GM12878 (cell line): ENCODE data around the gene KANSL2. TPM values are rescaled to one million over a fixed set of nuclear protein-coding genes. Genes with fewer than 3 reads are reported as not detected.

Experiments
- BACH1 ChIP-seq: fragments of 450-650 bp; IDR thresholded peaks from 2 replicates; pipeline ENCODE4 v1.6.1; 2017; ENCODE audit warnings: mild to moderate bottlenecking, borderline replicate concordance
- CREB1 ChIP-seq: IDR thresholded peaks from 2 replicates; pipeline ENCODE4 v1.6.1; 2012; ENCODE audit warnings: low read depth, mild to moderate bottlenecking, inconsistent platforms
- CREM ChIP-seq: IDR thresholded peaks from 2 replicates; pipeline ENCODE4 v1.6.1; 2014; ENCODE audit warnings: antibody characterized with exemption, low read depth
- CTCF ChIP-seq, 3 experiments: IDR thresholded peaks in 2 of 3; conservative IDR thresholded peaks in 1 of 3; 2 replicates each; pipeline ENCODE4 v1.5.1; 2011; ENCODE audit warnings: low read depth in 3 of 3, low read length in 3 of 3, mild to moderate bottlenecking in 3 of 3, control low read depth in 2 of 3, moderate library complexity in 2 of 3, inconsistent platforms in 1 of 3, mixed read lengths in 1 of 3; ENCODE audit not compliant: control insufficient read depth in 2 of 3, insufficient read depth in 1 of 3; ENCODE audit errors: extremely low read depth in 1 of 3
- DPF2 ChIP-seq: fragments of 450-650 bp; IDR thresholded peaks from 2 replicates; pipeline ENCODE4 v1.6.1; 2017; ENCODE audit warnings: mild to moderate bottlenecking
- E2F8 ChIP-seq: fragments of 450-650 bp; IDR thresholded peaks from 2 replicates; pipeline ENCODE4 v1.6.1; 2018; ENCODE audit warnings: mild to moderate bottlenecking, low read depth, moderate library complexity; ENCODE audit not compliant: partially characterized antibody
- EED ChIP-seq: sonication (generic); IDR thresholded peaks from 2 replicates; pipeline ENCODE4 v1.6.1; 2016; ENCODE audit warnings: antibody characterized with exemption, low read depth
- FOS ChIP-seq: IDR thresholded peaks from 3 replicates; pipeline ENCODE4 v1.6.1; 2011; ENCODE audit warnings: borderline replicate concordance; ENCODE audit not compliant: insufficient read length; ENCODE audit errors: extremely low read depth
- HCFC1 ChIP-seq: fragments of 150-350 bp; IDR thresholded peaks from 2 replicates; pipeline ENCODE4 v1.6.1; 2014; ENCODE audit warnings: low read length
- IKZF2 ChIP-seq, 2 experiments: fragments of 450-650 bp; IDR thresholded peaks; 2 replicates each; pipeline ENCODE4 v1.6.1; 2017; ENCODE audit warnings: mild to moderate bottlenecking in 2 of 2, moderate library complexity in 2 of 2
- IRF4 ChIP-seq: IDR thresholded peaks from 2 replicates; pipeline ENCODE4 v1.6.1; 2011; ENCODE audit warnings: low read depth, low read length
- JUND ChIP-seq: IDR thresholded peaks from 2 replicates; pipeline ENCODE4 v1.6.1; 2012; ENCODE audit warnings: low read depth, mild to moderate bottlenecking, low read length, improper control_type of control experiment, moderate library complexity
- MXI1 ChIP-seq: fragments of 150-350 bp; IDR thresholded peaks from 2 replicates; pipeline ENCODE4 v1.6.1; 2011; ENCODE audit warnings: low read depth, mild to moderate bottlenecking, inconsistent platforms, low read length, improper control_type of control experiment
- MYC ChIP-seq: IDR thresholded peaks from 2 replicates; pipeline ENCODE4 v1.6.1; 2011; ENCODE audit warnings: mild to moderate bottlenecking, low read length, moderate library complexity, inconsistent platforms; ENCODE audit not compliant: insufficient read depth, insufficient replicate concordance, insufficient read length, severe bottlenecking
- NFIC ChIP-seq: IDR thresholded peaks from 2 replicates; pipeline ENCODE4 v1.6.1; 2012; ENCODE audit warnings: low read depth, mild to moderate bottlenecking, inconsistent platforms, low read length, moderate library complexity
- NR2C1 ChIP-seq: fragments of 450-650 bp; IDR thresholded peaks from 2 replicates; pipeline ENCODE4 v1.6.1; 2017; ENCODE audit warnings: antibody characterized with exemption, mild to moderate bottlenecking, moderate library complexity
- NRF1 ChIP-seq: conservative IDR thresholded peaks from 2 replicates; pipeline ENCODE4 v1.6.1; 2011; ENCODE audit warnings: mild to moderate bottlenecking, low read depth, low read length, improper control_type of control experiment
- PAX5 ChIP-seq: IDR thresholded peaks from 2 replicates; pipeline ENCODE4 v1.6.1; 2011; ENCODE audit warnings: low read depth, low read length, borderline replicate concordance
- POLR2A ChIP-seq: IDR thresholded peaks from 2 replicates; pipeline ENCODE4 v1.6.1; 2011; ENCODE audit warnings: low read depth, mild to moderate bottlenecking, low read length
- RAD21 ChIP-seq: IDR thresholded peaks from 2 replicates; pipeline ENCODE4 v1.6.1; 2011; ENCODE audit warnings: mild to moderate bottlenecking, low read depth, low read length, moderate library complexity; ENCODE audit not compliant: insufficient read depth
- RB1 ChIP-seq: fragments of 450-650 bp; formaldehyde crosslinking; IDR thresholded peaks from 2 replicates; pipeline ENCODE4 v1.6.1; 2017; ENCODE audit warnings: mild to moderate bottlenecking, borderline replicate concordance
- RFX5 ChIP-seq: IDR thresholded peaks from 2 replicates; pipeline ENCODE4 v1.6.1; 2011; ENCODE audit warnings: low read depth, low read length, improper control_type of control experiment
- RUNX3 ChIP-seq: IDR thresholded peaks from 2 replicates; pipeline ENCODE4 v1.6.1; 2012; ENCODE audit warnings: low read length, inconsistent platforms
- SIN3A ChIP-seq: IDR thresholded peaks from 2 replicates; pipeline ENCODE4 v1.6.1; 2012; ENCODE audit warnings: low read depth, low read length, improper control_type of control experiment
- SP1 ChIP-seq: IDR thresholded peaks from one replicate; pipeline ENCODE4 v1.6.1; 2011; ENCODE audit warnings: low read depth, low read length
- SRF ChIP-seq, 2 experiments: IDR thresholded peaks; 2 replicates each; pipeline ENCODE4 v1.6.1; 2011; ENCODE audit warnings: low read depth in 2 of 2, low read length in 2 of 2, mild to moderate bottlenecking in 1 of 2, moderate library complexity in 1 of 2
- STAT3 ChIP-seq: IDR thresholded peaks from 2 replicates; pipeline ENCODE4 v1.6.1; 2011; ENCODE audit warnings: low read depth, low read length, improper control_type of control experiment
- TCF3 ChIP-seq: IDR thresholded peaks from 2 replicates; pipeline ENCODE4 v1.6.1; 2012; ENCODE audit warnings: low read depth, mild to moderate bottlenecking, low read length, borderline replicate concordance; ENCODE audit not compliant: insufficient read depth
- YY1 ChIP-seq: IDR thresholded peaks from 2 replicates; pipeline ENCODE4 v1.6.1; 2011; ENCODE audit warnings: low read depth, mild to moderate bottlenecking, low read length
- polyA plus RNA-seq, 11 experiments: library from polyadenylated mRNA; depleted of rRNA in 4 of 11; unstranded in 6 of 11; stranded (reverse) in 5 of 11; fragments of >200 nt; fragmentation: Nextera tagmentation in 4 of 11; fragmentation: Illumina TruSeq in 1 of 11; extraction: Ambion mirVana in 4 of 11; extraction: Trizol in 1 of 11; gene quantifications; 1 replicate in 1 of 11; 2 replicates in 10 of 11; pipeline versions ENCODE4 v1.2.1 to v1.2.3, GENCODE V29; 2011 to 2016; ENCODE audit warnings: inconsistent platforms in 2 of 11, missing spikeins in 2 of 11, low read depth in 1 of 11
- total RNA-seq, 4 experiments: library from RNA; depleted of rRNA in 3 of 4; stranded (reverse); fragments of >200 nt in 3 of 4; fragmentation: Illumina TruSeq in 1 of 4; extraction: Trizol in 1 of 4; gene quantifications; 2 replicates each; pipeline versions ENCODE4 v1.2.1 to v1.2.3, GENCODE V29; 2013 to 2021

KANSL2 gene
- total and polyA plus RNA-seq, 10 of the 15 experiments (the other 5 are each of a cell fraction or from before 2014, with no cell fraction given), result 28.1 to 54.8 (median 40.9) TPM

GRCh38 chr12:48618541-48618940 is 63.5 kb downstream of the KANSL2 start (continued):
- TF ChIP-seq NR2C1 (no peak), YY1 (peak; percentile 74), RUNX3 (peak; percentile 44; the same call in 1 of the 2 replicates), FOS (no peak), SP1 (no peak), RAD21 (peak; percentile 100), JUND (no peak), CREB1 (no peak), E2F8 (no peak), STAT3 (no peak), MYC (no peak), CTCF (IDR thresholded peaks at IDR 0.05 in 2 of 3, conservative IDR thresholded peaks at IDR 0.05 in 1 of 3; ENCODE audit: control insufficient read depth in 2 of 3, extremely low read depth in 1 of 3, insufficient read depth in 1 of 3, low read depth in 3 of 3, low read length in 3 of 3) (peak; percentile 94 to 99 (median 95); a peak in 5 of 6 replicates), NFIC (no peak), HCFC1 (no peak), EED (no peak), RB1 (peak; percentile 29; the same call in 1 of the 2 replicates), CREM (no peak), POLR2A (no peak), NRF1 (no peak), BACH1 (no peak), RFX5 (no peak), IRF4 (0 out of 2 replicates have a peak, but pooled peaks have one; percentile 38), IKZF2 (IDR thresholded peaks at IDR 0.05) (no peak), SIN3A (no peak), MXI1 (no peak), PAX5 (no peak), DPF2 (no peak), SRF (IDR thresholded peaks at IDR 0.05; ENCODE audit: low read depth in 2 of 2, low read length in 2 of 2) (no peak), TCF3 (no peak)
